HepG2 (cell line): Measurements from ENCODE around the gene C1R.

ENCODE experiments used
- BHLHE40 ChIP-seq: IDR thresholded peaks from 2 replicates; pipeline ENCODE4 v1.6.1; 2011; ENCODE audit warnings: low read length, improper control_type of control experiment
- CTCF ChIP-seq: sonication (generic); formaldehyde crosslinking; IDR thresholded peaks from 2 replicates; pipeline ENCODE4 v1.5.0; 2020; ENCODE audit warnings: mild to moderate bottlenecking, missing genetic modification reagents, moderate library complexity
- HDAC6 ChIP-seq: fragments of 200-600 bp; sonication (generic); IDR thresholded peaks from 2 replicates; pipeline ENCODE4 v1.7.0; 2017; ENCODE audit warnings: mild to moderate bottlenecking, antibody characterized with exemption, low read length, low read depth
- HOXA9 ChIP-seq: sonication (generic); formaldehyde crosslinking; IDR thresholded peaks from 2 replicates; pipeline ENCODE4 v1.8.1; 2022; ENCODE audit warnings: missing genetic modification reagents, mild to moderate bottlenecking, moderate library complexity, borderline replicate concordance
- JUND ChIP-seq: sonication (generic); formaldehyde crosslinking; IDR thresholded peaks from 2 replicates; pipeline ENCODE4 v1.8.0; 2022; ENCODE audit warnings: mild to moderate bottlenecking, missing genetic modification reagents
- MXD3 ChIP-seq: IDR thresholded peaks from 2 replicates; pipeline ENCODE4 v1.6.1; 2016; ENCODE audit warnings: mild to moderate bottlenecking, missing biosample characterization, missing genetic modification reagents
- PBX3 ChIP-seq: sonication (generic); formaldehyde crosslinking; IDR thresholded peaks from 2 replicates; pipeline ENCODE4 v1.8.1; 2023; ENCODE audit warnings: missing genetic modification reagents, inconsistent platforms, borderline replicate concordance
- POLR2A ChIP-seq, 2 experiments: IDR thresholded peaks; 2 replicates each; pipeline ENCODE4 v1.6.1; 2011; ENCODE audit warnings: low read depth in 2 of 2, low read length in 2 of 2, mild to moderate bottlenecking in 1 of 2, moderate library complexity in 1 of 2; ENCODE audit not compliant: insufficient read depth in 1 of 2
- SNAPC4 ChIP-seq: sonication (generic); formaldehyde crosslinking; IDR thresholded peaks from 2 replicates; pipeline ENCODE4 v1.4.0; 2020; ENCODE audit warnings: mild to moderate bottlenecking, missing genetic modification reagents
- TERF1 ChIP-seq: sonication (generic); formaldehyde crosslinking; IDR thresholded peaks from 2 replicates; pipeline ENCODE4 v1.8.0; 2022; ENCODE audit warnings: mild to moderate bottlenecking, missing genetic modification reagents, moderate library complexity
- ZBTB40 ChIP-seq, 2 experiments: fragments of 450-650 bp in 1 of 2; sonication (generic) in 1 of 2; formaldehyde crosslinking in 1 of 2; IDR thresholded peaks; 2 replicates each; pipeline versions ENCODE4 v1.6.1 to v1.8.0; 2016 to 2022; ENCODE audit warnings: antibody characterized with exemption in 1 of 2, mild to moderate bottlenecking in 1 of 2, missing genetic modification reagents in 1 of 2
- ZFYVE20 ChIP-seq: sonication (generic); formaldehyde crosslinking; IDR thresholded peaks from 2 replicates; pipeline ENCODE4 v1.8.0; 2023; ENCODE audit warnings: low read depth, mild to moderate bottlenecking, moderate library complexity, missing genetic modification reagents, borderline replicate concordance
- ZNF296 ChIP-seq: sonication (generic); formaldehyde crosslinking; conservative IDR thresholded peaks from 2 replicates; pipeline ENCODE4 v1.5.0; 2020; ENCODE audit warnings: mild to moderate bottlenecking, missing genetic modification reagents
- ZNF331 ChIP-seq: sonication (generic); formaldehyde crosslinking; IDR thresholded peaks from 2 replicates; pipeline ENCODE4 v1.4.0; 2020; ENCODE audit warnings: missing genetic modification reagents

GRCh38 chr12:7066596-7066995, 25.6 kb downstream of the C1R start:
- TF ChIP-seq ZBTB40 (IDR thresholded peaks at IDR 0.05) = no peak
- TF ChIP-seq ZBTB40 (CRISPR knock-in tag; IDR thresholded peaks at IDR 0.05) = no peak
- no peak for TF ChIP-seq MXD3 (CRISPR knock-in tag)
- no peak for TF ChIP-seq HDAC6
- no peak for TF ChIP-seq JUND
- TF ChIP-seq ZNF296 (CRISPR knock-in tag) = no peak
- no peak for TF ChIP-seq CTCF
- TF ChIP-seq POLR2A (IDR thresholded peaks at IDR 0.05; ENCODE audit: insufficient read depth in 1 of 2, low read depth in 2 of 2, low read length in 2 of 2) = no peak
- no peak for TF ChIP-seq BHLHE40
- no peak for TF ChIP-seq SNAPC4
- no peak for TF ChIP-seq ZNF331 (CRISPR knock-in tag)
- no peak for TF ChIP-seq PBX3 (CRISPR knock-in tag)
- TF ChIP-seq TERF1 (CRISPR knock-in tag) = no peak
- TF ChIP-seq ZFYVE20 = no peak
- TF ChIP-seq HOXA9 (CRISPR knock-in tag) = no peak
